Stimulated activated CD8-positive, alpha-beta memory T cell treated with anti-CD3 and anti-CD28 coated beads, Interleukin-15, amount 100 ng/mL, for 4 hours (primary cell): ENCODE measurements around the gene MAST2.
"Not testable (repeated sequence)": the region's sequence is repeated elsewhere in the genome, so short reads cannot be mapped to it uniquely, and the experiment has no call there.

ENCODE experiments used
- DNase-seq, 2 donors: peaks; one replicate each; pipeline ENCODE4 v3.0.0-alpha.2; 2020; ENCODE audit warnings: low read depth in 2 of 2

Gene MAST2

DNA sequence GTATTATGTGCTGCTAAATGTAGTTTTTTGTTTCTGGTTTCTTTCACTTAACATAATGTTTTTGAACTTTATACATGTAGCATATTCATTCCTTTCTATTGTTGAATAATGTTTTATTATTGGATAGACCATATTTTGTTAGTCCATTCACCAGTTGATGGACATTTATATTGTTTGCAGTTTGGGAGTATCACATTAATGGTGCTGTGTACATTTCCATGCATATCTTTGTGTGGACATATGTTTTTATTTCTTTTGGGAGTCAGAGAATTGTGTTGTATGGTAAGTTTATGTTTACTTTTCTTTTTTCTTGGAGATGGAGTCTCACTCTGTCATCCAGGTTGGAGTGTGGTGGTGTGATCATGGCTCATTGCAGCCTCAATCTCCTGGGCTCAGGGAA is 134.6 kb downstream of the MAST2 start:
- no peak for DNase-seq

DNA sequence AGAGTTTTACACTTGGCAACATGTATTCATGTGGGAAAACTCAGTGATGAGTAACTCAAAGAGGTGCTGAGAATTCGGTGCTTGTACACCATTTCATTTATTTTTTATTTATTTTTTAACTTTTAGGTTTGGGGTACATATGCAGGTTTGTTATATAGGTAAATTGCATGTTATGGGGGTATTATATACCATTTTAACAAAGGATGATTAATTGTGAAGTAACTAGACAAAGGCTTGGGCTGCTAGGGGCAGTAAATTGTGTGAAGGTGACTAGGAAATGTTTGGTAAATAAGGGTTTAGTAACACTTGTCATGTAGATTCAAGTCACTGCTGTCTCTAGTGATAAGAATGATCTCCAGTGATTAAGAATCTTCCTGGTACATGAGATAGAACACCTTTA is 139.0 kb downstream of the MAST2 start:
- no peak for DNase-seq

DNA sequence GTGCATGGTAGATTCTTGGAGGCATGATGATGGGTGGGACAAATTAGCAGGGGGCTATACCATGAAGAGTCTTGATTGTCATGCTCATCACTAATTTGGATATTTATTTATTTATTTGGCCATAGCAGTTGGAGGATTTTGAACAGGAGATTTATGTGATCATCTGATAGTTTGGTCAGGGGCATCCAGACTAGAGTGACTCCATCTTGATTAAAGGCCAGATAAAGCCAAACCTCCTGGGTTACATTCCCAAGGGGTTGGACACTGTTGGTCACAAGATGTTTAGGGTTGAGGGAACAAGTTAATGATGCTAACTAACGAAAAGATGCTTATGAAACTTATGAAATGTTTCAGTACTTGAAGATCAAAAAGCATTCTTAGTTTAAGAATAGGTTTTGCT is 139.8 kb downstream of the MAST2 start:
- no peak for DNase-seq

DNA sequence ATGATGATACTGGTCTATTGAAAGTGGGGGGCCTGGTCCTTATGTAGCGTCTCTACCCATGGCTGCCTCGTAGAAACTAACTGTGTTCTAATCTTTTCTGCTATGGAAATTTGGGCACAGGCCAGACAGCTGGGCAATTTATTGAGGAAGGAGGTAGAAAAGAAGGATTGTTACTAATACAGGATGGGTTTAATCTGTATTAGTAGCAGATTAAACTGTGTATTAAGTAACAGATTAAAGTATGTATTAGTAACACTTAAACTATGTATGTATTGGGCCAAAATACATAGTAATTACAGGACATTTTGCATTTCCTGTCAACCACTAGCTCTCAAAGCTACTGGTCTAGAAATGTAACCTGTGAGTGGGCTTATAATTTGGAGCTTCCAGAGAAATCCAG is 142.0 kb downstream of the MAST2 start:
- no peak for DNase-seq

DNA sequence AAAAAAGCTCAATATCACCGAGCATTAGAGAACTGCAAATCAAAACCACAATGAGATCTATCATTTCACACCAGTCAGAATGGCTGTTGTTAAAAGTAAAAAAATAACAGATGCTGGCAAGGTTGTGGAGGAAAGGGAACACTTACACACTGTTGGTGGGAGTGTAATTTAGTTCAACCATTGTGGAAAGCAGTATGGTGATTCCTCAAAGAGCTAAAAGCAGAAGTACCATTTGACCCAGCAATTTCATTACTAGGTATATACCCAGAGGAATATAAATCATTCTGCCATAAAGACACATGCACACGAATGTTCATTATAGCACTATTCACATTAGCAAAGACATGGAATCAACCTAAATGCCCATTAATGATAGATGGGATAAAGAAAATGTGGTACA is 146.1 kb downstream of the MAST2 start:
- DNase-seq = not testable (repeated sequence)

DNA sequence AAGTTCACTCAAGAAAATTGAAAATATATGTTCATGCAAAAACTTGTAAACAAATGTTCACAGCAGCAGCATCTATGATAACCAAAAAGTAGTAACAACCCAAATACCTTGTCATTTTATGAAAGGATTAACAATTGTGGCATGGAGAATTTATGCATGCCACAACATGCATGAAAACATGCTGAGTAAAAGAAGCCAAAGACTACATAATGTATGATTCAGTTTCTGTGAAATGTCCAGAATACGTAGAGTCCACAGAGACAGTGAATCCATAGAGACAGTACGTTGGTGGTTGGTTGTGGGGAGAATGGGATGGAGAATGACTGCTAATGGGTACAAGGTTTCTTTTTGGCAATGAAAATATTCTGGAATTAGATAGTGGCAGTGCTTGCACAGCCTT is 148.7 kb downstream of the MAST2 start:
- DNase-seq = no peak

DNA sequence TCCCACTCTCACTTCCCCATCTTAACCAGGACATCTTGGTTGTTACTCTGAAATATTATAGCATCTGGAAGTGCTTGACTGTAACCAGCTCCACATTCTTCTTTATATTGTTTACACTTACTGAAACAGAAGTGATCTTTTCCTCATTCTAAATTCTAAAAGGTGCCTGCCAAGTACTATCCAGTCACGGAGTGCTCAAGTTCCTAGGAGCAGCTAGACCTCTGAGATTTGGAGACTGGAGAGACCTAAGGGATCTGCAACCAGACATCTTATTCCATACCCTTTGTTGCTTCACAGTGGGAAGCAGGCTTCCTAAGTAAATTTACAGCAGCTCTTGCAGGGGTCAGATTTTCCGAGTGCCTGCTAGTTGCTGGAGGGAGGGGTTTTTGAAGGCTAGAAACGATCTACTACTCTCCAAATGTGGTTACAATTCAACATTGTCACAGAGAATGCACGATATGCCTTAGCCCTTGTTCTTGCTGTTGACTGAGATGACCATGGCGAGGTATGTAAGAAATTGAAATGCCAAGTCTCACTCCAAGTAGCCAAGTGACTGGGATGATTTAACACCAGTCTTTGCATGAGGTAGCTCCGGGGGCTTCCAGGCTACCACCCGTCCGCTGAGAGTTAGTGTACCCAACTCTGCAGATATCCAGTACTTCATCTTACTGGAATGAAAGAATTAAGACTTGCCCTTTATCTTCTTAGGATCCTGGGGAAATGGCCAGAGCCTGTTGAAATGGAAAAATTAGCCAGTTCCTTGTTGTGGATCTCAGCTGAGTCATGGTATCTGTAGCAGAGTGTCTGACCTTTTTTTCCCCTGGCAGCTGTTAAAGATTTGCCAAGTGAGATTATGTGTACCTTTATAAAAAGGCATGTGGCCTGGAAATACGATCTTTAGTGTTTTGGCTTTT is 150.8 kb downstream of the MAST2 start:
- DNase-seq = no peak

DNA sequence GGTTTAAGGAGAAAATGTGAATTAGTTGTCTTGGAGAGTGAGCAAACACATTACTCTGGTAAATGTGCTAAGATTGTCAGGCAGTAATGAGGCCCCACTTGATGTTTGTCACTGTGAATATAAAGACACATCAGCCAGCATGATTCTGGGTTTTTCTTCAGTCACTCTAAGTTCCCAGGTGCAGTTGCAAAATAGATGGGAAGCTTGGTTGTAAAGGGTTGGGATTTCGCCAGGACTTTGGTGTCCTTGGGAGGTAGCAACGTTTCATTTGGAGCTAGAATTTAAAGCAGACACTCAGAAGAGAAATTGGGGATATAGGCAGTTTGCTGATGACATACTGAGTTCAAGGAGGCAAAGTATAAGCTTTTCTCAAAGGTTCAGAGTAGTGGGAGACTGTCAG is 154.3 kb downstream of the MAST2 start:
- DNase-seq = no peak

DNA sequence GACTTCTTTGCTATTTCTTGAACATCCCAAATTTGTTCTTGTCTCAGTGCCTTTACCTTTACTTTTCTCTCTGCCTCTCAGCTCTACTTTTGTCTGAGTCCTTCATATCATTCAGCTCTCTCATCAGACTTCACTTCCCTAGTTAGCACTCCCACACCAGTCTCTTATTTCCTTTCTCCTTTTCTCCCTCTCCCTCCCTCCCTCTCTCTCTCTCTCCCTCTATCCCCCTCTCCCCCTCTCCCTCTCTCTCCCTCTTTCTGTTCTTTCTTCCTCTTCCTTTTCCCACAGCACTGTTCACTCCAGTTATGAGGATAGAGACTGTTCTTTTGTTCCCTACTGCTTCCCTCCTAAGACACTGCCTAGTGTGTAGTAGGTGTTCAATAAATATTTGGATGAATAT is 154.9 kb downstream of the MAST2 start:
- no peak for DNase-seq

DNA sequence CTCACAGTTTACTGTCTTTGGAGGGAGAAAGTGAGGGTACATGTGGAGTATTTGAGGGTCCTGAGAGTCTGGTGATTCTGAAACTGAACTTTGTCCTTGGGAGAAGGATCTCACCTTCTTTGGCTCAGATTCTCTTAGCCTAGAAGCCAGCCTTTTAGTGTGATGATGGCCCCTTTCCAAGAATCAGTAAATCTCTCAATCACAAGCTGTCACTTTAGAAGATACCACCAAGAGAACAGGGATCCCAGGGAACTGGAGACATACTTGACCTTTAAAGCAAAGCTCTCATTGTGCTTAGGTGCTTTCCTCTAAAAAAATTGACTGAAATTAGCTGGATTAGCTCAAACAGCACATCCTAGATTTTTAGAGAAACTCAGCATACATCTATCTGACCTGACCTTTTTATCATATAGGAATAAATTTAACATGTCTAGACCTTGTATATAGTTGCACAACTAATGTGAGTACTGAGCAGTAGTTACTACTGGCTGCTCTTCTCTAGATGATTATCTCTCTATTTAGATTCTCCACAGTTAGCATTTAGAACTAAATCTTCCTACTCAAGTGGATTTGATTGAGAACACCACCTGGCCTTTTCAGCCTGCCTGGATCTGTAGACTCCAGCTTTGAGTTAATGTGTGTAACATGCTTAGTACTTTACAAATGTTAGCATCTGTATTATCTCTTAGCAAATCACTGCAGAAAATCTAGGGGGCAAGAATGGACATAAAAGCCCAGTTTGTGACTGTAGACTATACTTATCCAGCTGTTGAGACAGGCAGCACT is 157.7 kb downstream of the MAST2 start:
- no peak for DNase-seq

DNA sequence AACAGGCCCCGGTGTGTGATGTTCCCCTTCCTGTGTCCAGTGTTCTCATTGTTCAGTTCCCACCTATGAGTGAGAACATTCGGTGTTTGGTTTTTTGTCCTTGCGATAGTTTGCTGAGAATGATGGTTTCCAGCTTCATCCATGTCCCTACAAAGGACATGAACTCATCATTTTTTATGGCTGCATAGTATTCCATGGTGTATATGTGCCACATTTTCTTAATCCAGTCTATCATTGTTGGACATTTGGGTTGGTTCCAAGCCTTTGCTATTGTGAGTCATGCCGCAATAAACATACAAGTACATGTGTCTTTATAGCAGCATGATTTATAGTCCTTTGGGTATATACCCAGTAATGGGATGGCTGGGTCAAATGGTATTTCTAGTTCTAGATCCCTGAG is 158.5 kb downstream of the MAST2 start:
- DNase-seq = not testable (repeated sequence)

DNA sequence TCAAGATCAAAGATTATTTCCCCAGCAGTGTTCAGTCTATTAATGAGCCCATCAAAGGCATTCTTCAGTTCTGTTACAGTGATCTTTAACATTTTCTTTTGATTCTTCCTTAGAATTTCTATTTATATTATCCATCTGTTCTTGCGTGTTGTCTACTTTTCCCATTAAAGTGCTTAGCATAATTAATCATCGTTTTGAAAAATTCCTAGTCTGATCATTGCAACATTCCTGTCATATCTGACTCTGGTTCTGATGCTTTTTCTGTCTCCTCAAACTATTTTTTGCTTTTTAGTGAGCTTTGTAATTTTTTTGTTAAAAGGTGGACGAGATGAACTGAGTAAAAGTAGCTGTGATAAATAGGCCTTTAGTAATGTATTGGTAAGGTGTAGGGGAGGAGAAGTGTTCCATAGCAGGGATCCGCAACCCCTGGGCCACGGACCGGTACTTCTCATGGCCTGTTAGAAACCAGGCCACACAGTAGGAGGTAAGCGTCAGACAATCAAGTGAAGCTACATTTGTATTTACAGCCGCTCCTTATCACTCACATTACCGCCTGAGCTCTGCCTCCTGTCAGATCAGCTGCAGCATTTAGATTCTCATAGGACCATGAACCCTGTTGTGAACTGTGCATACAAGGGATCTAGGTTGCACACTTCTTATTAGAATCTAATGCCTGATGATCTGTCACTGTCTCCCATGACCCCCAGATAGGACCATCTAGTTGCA is 165.7 kb downstream of the MAST2 start:
- no peak for DNase-seq

DNA sequence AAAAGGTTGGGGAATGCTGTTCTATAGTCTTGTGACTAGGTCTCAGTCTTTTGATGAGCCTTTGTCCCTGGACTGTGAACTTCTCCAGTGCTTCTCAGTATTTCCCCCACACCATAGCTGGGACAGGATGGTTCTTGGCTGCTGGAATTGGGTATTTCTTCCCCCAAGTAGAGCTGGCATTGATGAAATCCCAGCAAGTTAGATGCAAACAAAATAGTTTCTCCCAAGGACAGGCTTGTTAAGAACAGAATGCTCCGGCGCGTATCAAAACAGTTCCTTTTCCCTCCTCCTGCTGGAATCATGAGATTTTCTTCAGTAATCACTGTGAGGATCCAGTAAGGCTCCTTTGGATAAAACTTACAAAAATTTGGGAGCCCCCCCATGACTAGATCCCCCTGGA is 166.5 kb downstream of the MAST2 start:
- no peak for DNase-seq

DNA sequence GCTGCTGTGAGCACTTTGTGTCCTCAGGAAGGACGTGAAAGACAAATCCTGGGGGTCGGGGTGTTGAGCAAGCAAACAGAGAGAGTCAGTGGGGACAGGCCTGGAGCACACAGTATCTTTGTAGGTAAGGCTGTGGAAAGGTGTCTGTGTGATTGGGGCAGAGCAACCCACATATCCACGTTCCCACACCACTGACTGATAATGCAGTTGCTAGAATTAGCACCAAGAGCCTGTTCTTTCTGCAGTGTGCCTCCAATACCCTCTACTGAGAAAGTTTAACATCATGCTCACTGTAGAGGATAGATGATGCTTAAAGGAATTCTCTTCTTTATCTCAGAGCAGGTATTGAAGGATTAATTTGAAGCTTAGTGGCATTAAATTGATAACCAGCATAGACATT is 167.9 kb downstream of the MAST2 start:
- DNase-seq = no peak

DNA sequence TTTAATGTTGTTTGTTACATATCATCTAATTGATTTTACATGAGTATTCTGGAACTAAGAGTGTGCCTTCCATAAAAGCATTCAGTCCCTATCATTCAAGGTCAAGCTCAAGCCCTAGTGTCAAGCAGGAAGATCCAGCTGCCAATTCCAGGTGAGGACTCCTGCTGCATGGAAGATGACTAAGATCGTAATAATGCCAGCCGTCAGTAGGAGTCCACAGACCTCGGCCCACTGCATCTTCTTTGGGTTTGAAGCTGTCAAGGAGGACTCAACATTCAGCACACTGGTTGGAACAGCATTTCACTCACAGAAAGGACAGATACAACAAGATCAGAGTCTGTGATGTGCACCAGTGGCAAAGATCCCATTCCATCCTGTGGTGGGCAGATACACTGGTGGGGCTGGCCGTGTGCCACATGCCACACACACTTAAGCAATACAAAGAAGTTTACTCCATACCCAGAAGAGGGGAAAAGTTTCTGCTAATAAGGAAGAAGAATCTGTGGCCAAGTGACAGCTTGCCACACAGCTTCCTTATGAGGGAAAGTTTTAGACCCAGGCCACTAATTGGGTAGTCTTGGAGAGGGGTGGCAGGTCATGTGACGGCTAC is 168.6 kb downstream of the MAST2 start:
- DNase-seq = no peak

DNA sequence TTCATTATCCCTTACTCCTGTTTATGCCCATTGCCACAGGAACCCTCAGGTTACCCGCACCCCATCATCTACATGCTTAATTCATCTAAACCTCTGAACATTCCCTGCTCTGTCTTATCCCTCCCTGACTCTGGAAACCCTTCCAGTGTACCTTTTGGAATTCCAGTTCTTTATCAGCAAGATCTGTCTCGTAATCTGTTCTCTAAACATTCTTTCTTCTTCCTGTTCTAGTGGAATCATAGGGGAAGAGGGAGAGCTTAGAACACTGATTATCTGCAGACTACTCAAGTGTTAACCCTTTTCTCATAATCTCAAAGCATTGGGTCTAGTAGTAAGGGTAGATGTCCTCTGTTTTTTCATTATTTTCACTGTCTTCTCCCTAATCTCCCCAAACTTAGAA is 169.2 kb downstream of the MAST2 start:
- DNase-seq = no peak

DNA sequence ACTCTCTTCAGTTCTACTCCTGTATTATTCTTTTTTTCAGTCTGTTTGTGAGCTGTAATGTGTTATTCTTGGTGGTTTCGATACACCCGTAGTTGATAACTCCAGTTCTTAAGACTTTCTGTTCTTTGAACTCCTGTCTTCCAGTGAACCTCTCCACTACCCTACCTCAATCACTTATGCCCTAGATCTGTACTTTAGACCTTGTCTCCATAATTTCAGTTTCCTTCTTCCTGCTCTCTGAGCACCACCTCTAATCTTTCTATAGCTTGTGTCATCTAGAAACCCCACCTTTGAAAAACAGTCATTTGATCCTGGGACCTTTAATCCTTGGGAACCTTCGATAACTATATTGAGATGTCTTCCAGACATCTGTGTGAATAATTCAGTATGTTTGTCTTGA is 169.7 kb downstream of the MAST2 start:
- DNase-seq = no peak

DNA sequence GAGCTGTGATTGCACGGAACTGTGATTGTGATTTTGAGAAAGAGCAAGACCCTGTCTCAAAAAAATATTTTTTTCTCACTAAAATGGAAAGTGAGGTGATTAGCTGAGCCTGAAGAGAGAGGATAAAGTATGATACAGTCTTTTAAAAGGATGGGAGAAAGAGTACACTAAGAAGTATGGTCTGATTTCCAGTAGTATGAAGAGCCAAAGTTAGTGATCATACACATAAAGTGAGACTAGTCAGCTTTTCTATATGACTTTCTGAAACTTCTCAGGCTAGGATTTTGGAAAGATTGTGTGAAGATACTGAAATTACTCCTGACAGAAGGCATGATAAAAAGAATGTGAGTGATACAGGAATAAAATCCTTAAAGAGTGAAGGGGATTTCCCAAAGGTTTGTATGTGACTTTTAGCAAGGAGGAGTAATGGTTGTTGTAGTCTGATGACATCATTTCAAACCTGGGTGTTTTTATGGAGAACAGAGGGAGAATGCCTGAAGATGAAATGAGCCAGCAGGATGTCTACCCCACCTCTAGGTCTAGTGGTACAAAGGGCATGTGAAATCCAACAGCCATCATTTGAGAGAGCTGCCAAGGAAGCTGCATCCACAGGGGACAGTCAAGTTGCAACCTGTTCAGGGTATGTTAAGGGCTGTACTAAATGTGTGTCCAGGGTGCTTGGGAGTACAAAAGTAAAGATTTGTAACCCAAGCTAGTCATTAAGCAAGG is 171.3 kb downstream of the MAST2 start:
- no peak for DNase-seq

DNA sequence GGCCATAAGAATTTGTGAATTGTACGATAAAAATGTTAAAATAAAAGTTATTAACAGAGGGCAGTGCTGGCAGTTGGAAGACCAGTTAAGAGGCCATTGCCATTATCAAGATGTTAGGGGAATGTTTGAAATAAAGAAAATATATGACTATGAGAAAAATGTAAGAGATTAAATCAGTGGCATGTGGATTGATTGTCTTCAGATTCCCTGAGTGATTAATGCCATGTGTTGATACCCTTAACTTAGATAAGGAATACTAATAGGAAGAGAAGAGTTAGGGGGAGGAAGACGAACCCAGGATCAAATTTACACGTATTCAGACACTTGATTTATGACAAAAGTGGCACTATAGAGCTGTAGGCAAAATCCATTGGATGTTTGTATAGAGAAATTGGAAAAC is 173.2 kb downstream of the MAST2 start:
- DNase-seq = no peak

DNA sequence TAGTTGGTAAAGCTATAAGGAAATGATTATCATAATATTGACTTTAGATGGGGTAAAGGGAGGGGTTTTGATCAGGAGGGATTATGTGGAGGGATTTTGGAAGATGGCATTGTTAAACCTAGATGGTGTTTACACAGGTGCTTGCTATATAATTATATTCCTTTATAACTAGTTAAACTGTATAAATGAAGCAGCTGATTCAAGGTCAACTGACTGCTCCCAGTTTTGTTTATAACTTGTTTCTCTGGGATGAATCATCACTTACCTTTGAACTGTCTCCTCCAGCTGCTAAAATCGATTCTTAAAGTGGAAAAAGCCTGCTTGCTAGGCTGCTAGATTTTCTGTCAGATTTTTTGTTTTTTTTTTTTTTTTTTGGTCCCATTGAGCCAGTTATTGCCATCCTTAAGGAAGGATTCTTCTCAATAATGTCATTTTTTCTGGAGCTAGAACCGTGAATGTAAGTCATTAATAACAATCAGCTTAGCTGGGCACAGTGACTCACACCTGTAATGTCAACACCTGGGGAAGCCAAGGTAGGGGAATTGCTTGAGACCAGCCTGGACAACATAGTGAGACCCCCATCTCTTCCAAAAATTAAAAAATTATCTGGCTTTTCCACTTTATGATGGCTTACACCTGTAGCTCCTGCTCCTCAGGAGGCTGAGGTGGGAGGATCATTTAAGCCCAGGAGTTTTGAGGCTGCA is 175.8 kb downstream of the MAST2 start:
- DNase-seq = no peak

DNA sequence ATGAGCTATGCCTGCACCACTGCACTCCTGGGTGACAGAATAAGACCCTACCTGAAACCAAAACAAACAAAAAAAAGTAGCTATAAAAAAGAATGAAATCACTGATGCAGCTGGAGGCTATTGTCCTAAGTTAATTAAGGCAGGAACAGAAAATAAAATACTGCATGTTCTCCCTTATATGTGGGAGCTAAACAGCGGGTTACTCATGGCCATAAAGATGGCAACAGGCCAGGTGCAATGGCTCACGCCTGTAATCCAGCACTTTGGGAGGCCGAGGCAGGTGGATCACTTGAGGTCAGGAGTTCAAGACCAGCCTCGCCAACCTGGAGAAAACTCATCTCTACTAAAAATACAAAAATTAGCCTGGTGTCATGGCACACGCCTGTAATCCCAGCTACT is 176.4 kb downstream of the MAST2 start:
- no peak for DNase-seq
